ENCODE data around the gene WASHC3. TPM values are rescaled to one million over a fixed set of nuclear protein-coding genes. Genes with fewer than 3 reads are reported as not detected.

The WASHC3 gene
- total and polyA plus RNA-seq, 2 experiments from 2014 or later: 6.6 to 24.6 TPM

DNA sequence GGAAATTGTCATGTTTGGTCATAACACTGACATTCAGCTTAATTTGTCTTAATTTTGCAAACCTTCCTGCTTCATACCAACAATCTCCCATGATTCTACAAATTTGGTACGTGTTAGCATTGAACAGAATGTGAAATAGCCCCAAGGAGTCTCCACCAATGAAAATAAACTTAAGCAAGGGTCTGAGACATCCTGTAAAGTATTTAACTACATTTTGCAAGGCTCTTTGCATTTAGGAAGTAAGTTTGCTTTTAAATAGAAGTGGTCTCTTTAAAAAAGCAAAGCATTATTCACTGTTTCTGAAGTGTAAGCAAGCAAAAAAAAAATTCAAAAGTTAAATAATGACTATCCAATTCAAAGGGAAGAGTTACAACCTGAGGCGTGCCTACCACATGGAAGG lies 79.9 kb downstream of the WASHC3 start:
- no peak overlapping the region for H3K27ac ChIP-seq (ENCODE audit: low read depth)
- no peak overlapping the region for H3K4me3 Mint-ChIP-seq

More for the DNA sequence above, 79.9 kb downstream of the WASHC3 start:
- Histone ChIP-seq H3K9me2 (ENCODE audit: insufficient read depth) (no peaks in the 10 kb centered on the region), H3K36me3 (ENCODE audit: insufficient read depth) (no peaks in the 10 kb centered on the region), H3K4me1 (ENCODE audit: insufficient read depth) (no peaks in the 10 kb centered on the region), H3K4me2 (no peak overlapping the region), H3K27me3 (ENCODE audit: insufficient read depth) (no peaks in the 10 kb centered on the region), H3F3A (replicated peaks; ENCODE audit: low read depth) (no peaks in the 10 kb centered on the region), H4K20me1 (replicated peaks; ENCODE audit: insufficient read depth) (no peaks in the 10 kb centered on the region; the same call in 1 of the 2 replicates), H3K4me3 (no peak overlapping the region), H3K79me2 (replicated peaks; ENCODE audit: insufficient read depth) (no peaks in the 10 kb centered on the region), H2AFZ (no peak overlapping the region)
- H3K27ac Mint-ChIP-seq: no peak overlapping the region
- no peak for TF ChIP-seq ZNF331 (CRISPR knock-in tag; IDR thresholded peaks at IDR 0.05; ENCODE audit: low read depth)
- TF ChIP-seq, protein P1, sequence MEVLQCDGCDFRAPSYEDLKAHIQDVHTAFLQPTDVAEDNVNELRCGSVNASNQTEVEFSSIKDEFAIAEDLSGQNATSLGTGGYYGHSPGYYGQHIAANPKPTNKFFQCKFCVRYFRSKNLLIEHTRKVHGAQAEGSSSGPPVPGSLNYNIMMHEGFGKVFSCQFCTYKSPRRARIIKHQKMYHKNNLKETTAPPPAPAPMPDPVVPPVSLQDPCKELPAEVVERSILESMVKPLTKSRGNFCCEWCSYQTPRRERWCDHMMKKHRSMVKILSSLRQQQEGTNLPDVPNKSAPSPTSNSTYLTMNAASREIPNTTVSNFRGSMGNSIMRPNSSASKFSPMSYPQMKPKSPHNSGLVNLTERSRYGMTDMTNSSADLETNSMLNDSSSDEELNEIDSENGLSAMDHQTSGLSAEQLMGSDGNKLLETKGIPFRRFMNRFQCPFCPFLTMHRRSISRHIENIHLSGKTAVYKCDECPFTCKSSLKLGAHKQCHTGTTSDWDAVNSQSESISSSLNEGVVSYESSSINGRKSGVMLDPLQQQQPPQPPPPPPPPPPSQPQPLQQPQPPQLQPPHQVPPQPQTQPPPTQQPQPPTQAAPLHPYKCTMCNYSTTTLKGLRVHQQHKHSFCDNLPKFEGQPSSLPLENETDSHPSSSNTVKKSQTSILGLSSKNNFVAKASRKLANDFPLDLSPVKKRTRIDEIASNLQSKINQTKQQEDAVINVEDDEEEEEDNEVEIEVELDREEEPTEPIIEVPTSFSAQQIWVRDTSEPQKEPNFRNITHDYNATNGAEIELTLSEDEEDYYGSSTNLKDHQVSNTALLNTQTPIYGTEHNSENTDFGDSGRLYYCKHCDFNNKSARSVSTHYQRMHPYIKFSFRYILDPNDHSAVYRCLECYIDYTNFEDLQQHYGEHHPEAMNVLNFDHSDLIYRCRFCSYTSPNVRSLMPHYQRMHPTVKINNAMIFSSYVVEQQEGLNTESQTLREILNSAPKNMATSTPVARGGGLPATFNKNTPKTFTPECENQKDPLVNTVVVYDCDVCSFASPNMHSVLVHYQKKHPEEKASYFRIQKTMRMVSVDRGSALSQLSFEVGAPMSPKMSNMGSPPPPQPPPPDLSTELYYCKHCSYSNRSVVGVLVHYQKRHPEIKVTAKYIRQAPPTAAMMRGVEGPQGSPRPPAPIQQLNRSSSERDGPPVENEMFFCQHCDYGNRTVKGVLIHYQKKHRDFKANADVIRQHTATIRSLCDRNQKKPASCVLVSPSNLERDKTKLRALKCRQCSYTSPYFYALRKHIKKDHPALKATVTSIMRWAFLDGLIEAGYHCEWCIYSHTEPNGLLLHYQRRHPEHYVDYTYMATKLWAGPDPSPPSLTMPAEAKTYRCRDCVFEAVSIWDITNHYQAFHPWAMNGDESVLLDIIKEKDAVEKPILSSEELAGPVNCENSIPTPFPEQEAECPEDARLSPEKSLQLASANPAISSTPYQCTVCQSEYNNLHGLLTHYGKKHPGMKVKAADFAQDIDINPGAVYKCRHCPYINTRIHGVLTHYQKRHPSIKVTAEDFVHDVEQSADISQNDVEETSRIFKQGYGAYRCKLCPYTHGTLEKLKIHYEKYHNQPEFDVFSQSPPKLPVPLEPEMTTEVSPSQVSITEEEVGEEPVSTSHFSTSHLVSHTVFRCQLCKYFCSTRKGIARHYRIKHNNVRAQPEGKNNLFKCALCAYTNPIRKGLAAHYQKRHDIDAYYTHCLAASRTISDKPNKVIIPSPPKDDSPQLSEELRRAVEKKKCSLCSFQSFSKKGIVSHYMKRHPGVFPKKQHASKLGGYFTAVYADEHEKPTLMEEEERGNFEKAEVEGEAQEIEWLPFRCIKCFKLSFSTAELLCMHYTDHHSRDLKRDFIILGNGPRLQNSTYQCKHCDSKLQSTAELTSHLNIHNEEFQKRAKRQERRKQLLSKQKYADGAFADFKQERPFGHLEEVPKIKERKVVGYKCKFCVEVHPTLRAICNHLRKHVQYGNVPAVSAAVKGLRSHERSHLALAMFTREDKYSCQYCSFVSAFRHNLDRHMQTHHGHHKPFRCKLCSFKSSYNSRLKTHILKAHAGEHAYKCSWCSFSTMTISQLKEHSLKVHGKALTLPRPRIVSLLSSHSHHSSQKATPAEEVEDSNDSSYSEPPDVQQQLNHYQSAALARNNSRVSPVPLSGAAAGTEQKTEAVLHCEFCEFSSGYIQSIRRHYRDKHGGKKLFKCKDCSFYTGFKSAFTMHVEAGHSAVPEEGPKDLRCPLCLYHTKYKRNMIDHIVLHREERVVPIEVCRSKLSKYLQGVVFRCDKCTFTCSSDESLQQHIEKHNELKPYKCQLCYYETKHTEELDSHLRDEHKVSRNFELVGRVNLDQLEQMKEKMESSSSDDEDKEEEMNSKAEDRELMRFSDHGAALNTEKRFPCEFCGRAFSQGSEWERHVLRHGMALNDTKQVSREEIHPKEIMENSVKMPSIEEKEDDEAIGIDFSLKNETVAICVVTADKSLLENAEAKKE (CRISPR knock-in tag; IDR thresholded peaks at IDR 0.05): no peak
- TF ChIP-seq EZH2phosphoT487 (IDR thresholded peaks at IDR 0.05; ENCODE audit: unreplicated experiment): no peak
- TF ChIP-seq, protein P2, sequence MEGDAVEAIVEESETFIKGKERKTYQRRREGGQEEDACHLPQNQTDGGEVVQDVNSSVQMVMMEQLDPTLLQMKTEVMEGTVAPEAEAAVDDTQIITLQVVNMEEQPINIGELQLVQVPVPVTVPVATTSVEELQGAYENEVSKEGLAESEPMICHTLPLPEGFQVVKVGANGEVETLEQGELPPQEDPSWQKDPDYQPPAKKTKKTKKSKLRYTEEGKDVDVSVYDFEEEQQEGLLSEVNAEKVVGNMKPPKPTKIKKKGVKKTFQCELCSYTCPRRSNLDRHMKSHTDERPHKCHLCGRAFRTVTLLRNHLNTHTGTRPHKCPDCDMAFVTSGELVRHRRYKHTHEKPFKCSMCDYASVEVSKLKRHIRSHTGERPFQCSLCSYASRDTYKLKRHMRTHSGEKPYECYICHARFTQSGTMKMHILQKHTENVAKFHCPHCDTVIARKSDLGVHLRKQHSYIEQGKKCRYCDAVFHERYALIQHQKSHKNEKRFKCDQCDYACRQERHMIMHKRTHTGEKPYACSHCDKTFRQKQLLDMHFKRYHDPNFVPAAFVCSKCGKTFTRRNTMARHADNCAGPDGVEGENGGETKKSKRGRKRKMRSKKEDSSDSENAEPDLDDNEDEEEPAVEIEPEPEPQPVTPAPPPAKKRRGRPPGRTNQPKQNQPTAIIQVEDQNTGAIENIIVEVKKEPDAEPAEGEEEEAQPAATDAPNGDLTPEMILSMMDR (conservative IDR thresholded peaks at IDR 0.05; ENCODE audit: low read depth in 2 of 2): no peak
- no peak for TF ChIP-seq ZNF114 (CRISPR knock-in tag; IDR thresholded peaks at IDR 0.05)
- no peak for TF ChIP-seq REST (IDR thresholded peaks at IDR 0.05; ENCODE audit: unreplicated experiment)
- TF ChIP-seq, protein P3, sequence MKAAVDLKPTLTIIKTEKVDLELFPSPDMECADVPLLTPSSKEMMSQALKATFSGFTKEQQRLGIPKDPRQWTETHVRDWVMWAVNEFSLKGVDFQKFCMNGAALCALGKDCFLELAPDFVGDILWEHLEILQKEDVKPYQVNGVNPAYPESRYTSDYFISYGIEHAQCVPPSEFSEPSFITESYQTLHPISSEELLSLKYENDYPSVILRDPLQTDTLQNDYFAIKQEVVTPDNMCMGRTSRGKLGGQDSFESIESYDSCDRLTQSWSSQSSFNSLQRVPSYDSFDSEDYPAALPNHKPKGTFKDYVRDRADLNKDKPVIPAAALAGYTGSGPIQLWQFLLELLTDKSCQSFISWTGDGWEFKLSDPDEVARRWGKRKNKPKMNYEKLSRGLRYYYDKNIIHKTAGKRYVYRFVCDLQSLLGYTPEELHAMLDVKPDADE (IDR thresholded peaks at IDR 0.05): no peak
- no peak for TF ChIP-seq CREB1 (CRISPR knock-in tag; IDR thresholded peaks at IDR 0.05; ENCODE audit: low read depth)
- TF ChIP-seq NANOG (IDR thresholded peaks at IDR 0.05; ENCODE audit: borderline replicate concordance): no peak
- TF ChIP-seq JUNB (IDR thresholded peaks at IDR 0.05; ENCODE audit: unreplicated experiment): no peak
- no peak for TF ChIP-seq POLR2AphosphoS5 (IDR thresholded peaks at IDR 0.05; ENCODE audit: low read depth)
- no peak for TF ChIP-seq EZH2 (IDR thresholded peaks at IDR 0.05; ENCODE audit: low read depth, unreplicated experiment)
- TF ChIP-seq STAT1 (IDR thresholded peaks at IDR 0.05; ENCODE audit: unreplicated experiment): no peak
- no peaks in the 10 kb centered on the region for H3K4me1 Mint-ChIP-seq
- DNase-seq (ENCODE audit: low spot score) (no peak), ATAC-seq (no peak)
- H3K27me3 Mint-ChIP-seq (ENCODE audit: insufficient read depth, low read depth, poor library complexity): no peaks in the 10 kb centered on the region
- no peaks in the 10 kb centered on the region for H3K9me3 Mint-ChIP-seq
- H3K36me3 Mint-ChIP-seq (ENCODE audit: low read depth): no peaks in the 10 kb centered on the region
